Body of pancreas (tissue), 4 donors: Measurements from ENCODE around the gene ILDR1. TPM values are rescaled to one million over a fixed set of nuclear protein-coding genes. Genes with fewer than 3 reads are reported as not detected.
"Not testable (repeated sequence)": the region's sequence is repeated elsewhere in the genome, so short reads cannot be mapped to it uniquely, and the experiment has no call there.

Source experiments
- ATAC-seq: fragments of 150-250 bp; one replicate; pipeline ENCODE4 v1.9.1; 2016
- DNase-seq, 4 donors: peaks; one replicate each; pipeline ENCODE4 v3.0.0-alpha.2; 2019
- H3K27ac ChIP-seq, 4 donors: fragments of 200-600 bp; sonication (generic); 1 replicate in 3 of 4; 2 replicates in 1 of 4; pipeline versions ENCODE4 v1.5.1 to v1.6.1; 2016 to 2019; ENCODE audit warnings: mild to moderate bottlenecking in 1 of 4, mixed read lengths in 1 of 4, moderate library complexity in 1 of 4
- H3K27me3 ChIP-seq, 2 donors: fragments of 200-600 bp; sonication (generic); one replicate each; pipeline ENCODE4 v1.6.0; 2016; ENCODE audit warnings: mild to moderate bottlenecking in 1 of 2
- H3K36me3 ChIP-seq, 2 donors: fragments of 200-600 bp; sonication (generic); replicated peaks in 1 of 2; 2 replicates each; pipeline ENCODE4 v1.5.1; 2016; ENCODE audit warnings: low read depth in 2 of 2; ENCODE audit not compliant: insufficient read depth in 1 of 2
- H3K4me1 ChIP-seq: fragments of 200-600 bp; sonication (generic); one replicate; pipeline ENCODE4 v1.6.0; 2016
- H3K4me3 ChIP-seq, 2 donors: fragments of 200-600 bp; sonication (generic); 1 replicate in 1 of 2; 2 replicates in 1 of 2; pipeline ENCODE4 v1.5.1; 2016 to 2019
- H3K9me3 ChIP-seq, 3 donors: fragments of 200-600 bp; sonication (generic); 1 replicate in 2 of 3; 2 replicates in 1 of 3; pipeline ENCODE4 v1.5.1; 2016
- CTCF ChIP-seq, 7 experiments: fragments of 450-650 bp in 4 of 7; fragments of 200-600 bp in 3 of 7; sonication (generic) in 3 of 7; IDR thresholded peaks; one replicate each; pipeline ENCODE4 v1.5.1; 2016 to 2019; ENCODE audit warnings: antibody characterized with exemption in 7 of 7
- POLR2A ChIP-seq, 3 donors: fragments of 450-650 bp; IDR thresholded peaks; one replicate each; pipeline ENCODE4 v1.6.1; 2016; ENCODE audit warnings: antibody characterized with exemption in 3 of 3, mild to moderate bottlenecking in 2 of 3
- WGBS, 2 donors: methylation state at CpG; one replicate each; pipeline ENCODE4 v1.1.5; 2017; 5-methylcytosine and 5-hydroxymethylcytosine counted together
- intact Hi-C: fragments of 100-400 bp; cut with DNase I; formaldehyde crosslinking; loops from one replicate; pipeline ENCODE4 v1.15.1; 2023
- small RNA-seq: library from RNA; depleted of rRNA; stranded (forward); fragments of <200 nt; gene quantifications from one replicate; pipeline ENCODE3, GENCODE V24; 2016
- total RNA-seq, 2 donors: library from RNA; depleted of rRNA; stranded (reverse); fragments of >200 nt; gene quantifications; one replicate each; pipeline ENCODE4 v1.1.0, GENCODE V29; 2016

The ILDR1 gene
- total RNA-seq, 2 donors from 2014 or later, result 2.9 to 4.6 TPM

DNA sequence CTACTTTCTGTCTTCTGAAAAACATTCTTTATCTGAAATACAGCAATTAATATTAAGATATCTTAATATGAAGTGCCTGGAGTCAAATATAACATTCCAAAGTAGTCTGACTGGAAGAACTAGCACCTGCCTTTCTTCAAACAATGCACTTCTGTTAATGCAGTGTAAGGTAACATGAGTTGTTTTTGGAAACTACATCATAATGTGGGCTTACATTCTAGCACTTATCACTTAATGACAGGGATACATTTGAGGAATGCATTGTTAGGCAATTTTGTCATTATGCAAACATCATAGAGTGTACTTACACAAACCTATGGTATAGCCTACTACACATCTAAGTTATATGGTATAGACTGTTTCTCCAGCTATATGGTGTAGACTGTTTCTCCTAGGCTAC, 78.6 kb downstream of the ILDR1 start:
- no peak overlapping the region for H3K4me3 ChIP-seq
- H3K27me3 ChIP-seq, result no peaks in the 10 kb centered on the region
- H3K4me1 ChIP-seq, result peaks cover 28% of the 10 kb centered on the region
- DNase-seq (no peak), ATAC-seq (peak; percentile 39)
- intact Hi-C loops, result no loop called here
- no peak for TF ChIP-seq POLR2A (IDR thresholded peaks at IDR 0.05)
- TF ChIP-seq CTCF (IDR thresholded peaks at IDR 0.05), result no peak
- H3K36me3 ChIP-seq, result no peaks in the 10 kb centered on the region
- peak overlapping the region in 2 of 4 donors; percentile 56 to 71 for H3K27ac ChIP-seq
- H3K9me3 ChIP-seq, result no peaks in the 10 kb centered on the region

- Histone ChIP-seq H3K27me3 (no peaks in the 10 kb centered on the region), H3K4me1 (peaks cover 28% of the 10 kb centered on the region), H3K9me3 (no peaks in the 10 kb centered on the region), H3K4me3 (no peak overlapping the region), H3K27ac (peak overlapping the region; percentile 56 to 71 (median 68)), H3K36me3 (no peaks in the 10 kb centered on the region)
- no peak for TF ChIP-seq CTCF (IDR thresholded peaks at IDR 0.05)
- no peak for TF ChIP-seq POLR2A (IDR thresholded peaks at IDR 0.05)
- intact Hi-C loops, result no loop called here
- DNase-seq (peak; percentile 54 to 74 (median 68)), ATAC-seq (peak; percentile 89)
- 19% methylated on average over 4 of the region's 4 CpGs for WGBS, 2 donors
These were observed 79.8 kb downstream of the ILDR1 start for GRCh38 chr3:121942116-121942786.

DNA sequence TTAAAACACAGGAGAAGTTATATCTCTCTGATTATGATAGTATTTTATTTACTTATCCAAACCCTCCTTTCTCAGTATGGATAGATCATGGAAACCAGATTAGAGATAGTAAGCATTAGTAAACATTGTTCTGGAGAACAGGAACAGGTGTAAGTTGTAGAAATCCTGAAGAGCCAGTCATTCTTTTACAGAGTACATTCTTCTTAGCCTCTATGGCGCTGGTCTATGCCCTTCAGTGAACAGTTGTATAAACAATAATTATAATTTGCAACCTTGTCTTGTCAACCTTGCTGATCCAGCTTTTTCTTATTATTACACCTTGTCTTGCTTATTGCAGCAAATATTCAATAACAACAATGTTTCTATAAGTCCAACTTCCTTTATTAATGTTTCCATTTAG, 80.5 kb downstream of the ILDR1 start:
- H3K27ac ChIP-seq, result peak overlapping the region in 3 of 4 donors; percentile 56 to 71 (median 71)
- DNase-seq, result no peak
- no peaks in the 10 kb centered on the region for H3K9me3 ChIP-seq
- no peak overlapping the region for H3K4me3 ChIP-seq
- TF ChIP-seq POLR2A (IDR thresholded peaks at IDR 0.05) (no peak), CTCF (IDR thresholded peaks at IDR 0.05) (no peak)
- intact Hi-C loops, result no loop called here
- peaks cover 28% of the 10 kb centered on the region for H3K4me1 ChIP-seq
- WGBS, 2 donors, result 25 to 31% methylated on average over 1 of the region's 1 CpG
- no peak for ATAC-seq
- no peaks in the 10 kb centered on the region for H3K27me3 ChIP-seq
- no peaks in the 10 kb centered on the region for H3K36me3 ChIP-seq

GRCh38 chr3:121938141-121938855, 83.7 kb downstream of the ILDR1 start:
- H3K9me3 ChIP-seq, ATAC-seq, H3K36me3 ChIP-seq, DNase-seq, H3K27ac ChIP-seq, H3K4me3 ChIP-seq, H3K27me3 ChIP-seq, intact Hi-C loops: not testable (repeated sequence)
- H3K4me1 ChIP-seq, result peaks cover 24% of the 10 kb centered on the region
- WGBS, 2 donors, result 95% methylated on average over 24 to 29 of the region's 29 CpGs

Small RNA genes lying within 50 kb of the gene (small RNA-seq; reads per million reads assigned to genes)
- gene RF00019, result not detected

Other genes starting within 250 kb of the ILDR1 start
- 10 to 100 TPM; 12.5 to 30.9 TPM for gene IQCB1, start 187.2 kb downstream of the ILDR1 start, total RNA-seq
- 10 to 100 TPM in 1 of 2 donors, 1 to 10 TPM in 1; 2.9 to 16.8 TPM for gene EAF2, start 187.0 kb downstream of the ILDR1 start, total RNA-seq
- 1 to 10 TPM; 2.3 TPM for gene SLC15A2, start 127.8 kb downstream of the ILDR1 start, total RNA-seq
- gene CD86, start 33.1 kb upstream of the ILDR1 start, total RNA-seq, result 1 to 10 TPM; 2.9 to 7.6 TPM
- 10 to 100 TPM in 1 of 2 donors, 1 to 10 TPM in 1; 8.9 to 11.9 TPM for gene CASR, start 161.4 kb upstream of the ILDR1 start, total RNA-seq